ENCODE data around the gene CCDC134. TPM values are rescaled to one million over a fixed set of nuclear protein-coding genes. Genes with fewer than 3 reads are reported as not detected.

CCDC134 gene
- polyA plus RNA-seq, 1 donor (not counting 4 experiments of a cell fraction or from before 2014, with no cell fraction given) = 4.1 TPM

- H3K27ac ChIP-seq (ENCODE audit: control insufficient read depth, insufficient read depth, low read length) = peak overlapping the region; percentile 31
- TF ChIP-seq EZH2 (IDR thresholded peaks at IDR 0.05; ENCODE audit: low read length) (no peak), CTCF (optimal IDR thresholded peaks at IDR 0.05 in 1 of 3, IDR thresholded peaks at IDR 0.05 in 1 of 3, conservative IDR thresholded peaks at IDR 0.05 in 1 of 3; ENCODE audit: extremely low read depth in 1 of 3, insufficient read depth in 2 of 3, low read length in 3 of 3) (no peak)
- peaks cover 6% of the 10 kb centered on the region for H4K20me1 ChIP-seq (ENCODE audit: control insufficient read depth, extremely low read depth, insufficient read depth, low read length)
- peaks cover 6% of the 10 kb centered on the region for H3K9me1 ChIP-seq (ENCODE audit: control insufficient read depth, extremely low read depth, insufficient read depth, low read length)
- peaks cover 92% of the 10 kb centered on the region for H3K79me2 ChIP-seq (ENCODE audit: control insufficient read depth, insufficient read depth, low read length)
- H3K9ac ChIP-seq (ENCODE audit: control insufficient read depth, extremely low read depth, insufficient read depth, low read length) = no peak overlapping the region
- H3K27me3 ChIP-seq (ENCODE audit: control insufficient read depth, extremely low read depth, insufficient read depth, low read length) = no peaks in the 10 kb centered on the region
- H3K9me3 ChIP-seq (ENCODE audit: control insufficient read depth, low read depth, low read length) = no peaks in the 10 kb centered on the region
- peaks cover 78% of the 10 kb centered on the region for H3K4me1 ChIP-seq (ENCODE audit: control insufficient read depth, extremely low read depth, insufficient read depth, low read length)
- FAIRE-seq (no peak), DNase-seq (ENCODE audit: low read depth, low spot score) (no peak)
- no peak overlapping the region for H3K4me2 ChIP-seq (ENCODE audit: control insufficient read depth, extremely low read depth, insufficient read depth, low read depth, low read length)
- peaks cover 4 to 36% of the 10 kb centered on the region in 2 experiments for H3K36me3 ChIP-seq (ENCODE audit: control insufficient read depth in 2 of 2, extremely low read depth in 1 of 2, insufficient read depth in 2 of 2, low read length in 2 of 2)
- no peak overlapping the region for H3K4me3 ChIP-seq (ENCODE audit: control insufficient read depth in 2 of 3, extremely low read depth in 1 of 3, insufficient read depth in 2 of 3, low read depth in 1 of 3, low read length in 3 of 3)
- H2AFZ ChIP-seq (ENCODE audit: control insufficient read depth, low read length) = no peak overlapping the region
- dilution Hi-C loops (cut with MboI; ENCODE audit: extremely low pct_ligation_motif_present, low sequenced_read_pairs) = no loop called here
Measured at GRCh38 chr22:41840216-41840615, 39.7 kb downstream of the CCDC134 start.

- peaks cover 6% of the 10 kb centered on the region for H4K20me1 ChIP-seq (ENCODE audit: control insufficient read depth, extremely low read depth, insufficient read depth, low read length)
- H3K4me1 ChIP-seq (ENCODE audit: control insufficient read depth, extremely low read depth, insufficient read depth, low read length) = peaks cover 79% of the 10 kb centered on the region
- H3K36me3 ChIP-seq (ENCODE audit: control insufficient read depth in 2 of 2, extremely low read depth in 1 of 2, insufficient read depth in 2 of 2, low read length in 2 of 2) = peaks cover 4 to 35% of the 10 kb centered on the region in 2 experiments
- H2AFZ ChIP-seq (ENCODE audit: control insufficient read depth, low read length) = no peak overlapping the region
- FAIRE-seq = peak; percentile 71
- peak overlapping the region; percentile 47 for H3K4me2 ChIP-seq (ENCODE audit: control insufficient read depth, extremely low read depth, insufficient read depth, low read depth, low read length)
- DNase-seq (ENCODE audit: low read depth, low spot score) = no peak
- H3K9me3 ChIP-seq (ENCODE audit: control insufficient read depth, low read depth, low read length) = no peaks in the 10 kb centered on the region
- no peaks in the 10 kb centered on the region for H3K27me3 ChIP-seq (ENCODE audit: control insufficient read depth, extremely low read depth, insufficient read depth, low read length)
- no peak for TF ChIP-seq CTCF (optimal IDR thresholded peaks at IDR 0.05 in 1 of 3, IDR thresholded peaks at IDR 0.05 in 1 of 3, conservative IDR thresholded peaks at IDR 0.05 in 1 of 3; ENCODE audit: extremely low read depth in 1 of 3, insufficient read depth in 2 of 3, low read length in 3 of 3)
- TF ChIP-seq EZH2 (IDR thresholded peaks at IDR 0.05; ENCODE audit: low read length) = no peak
- H3K27ac ChIP-seq (ENCODE audit: control insufficient read depth, insufficient read depth, low read length) = peak overlapping the region; percentile 31
- peaks cover 93% of the 10 kb centered on the region for H3K79me2 ChIP-seq (ENCODE audit: control insufficient read depth, insufficient read depth, low read length)
- H3K4me3 ChIP-seq (ENCODE audit: control insufficient read depth in 2 of 3, extremely low read depth in 1 of 3, insufficient read depth in 2 of 3, low read depth in 1 of 3, low read length in 3 of 3) = no peak overlapping the region
- H3K9me1 ChIP-seq (ENCODE audit: control insufficient read depth, extremely low read depth, insufficient read depth, low read length) = peaks cover 6% of the 10 kb centered on the region
- dilution Hi-C loops (cut with MboI; ENCODE audit: extremely low pct_ligation_motif_present, low sequenced_read_pairs) = no loop called here
- H3K9ac ChIP-seq (ENCODE audit: control insufficient read depth, extremely low read depth, insufficient read depth, low read length) = no peak overlapping the region
Measured at GRCh38 chr22:41841085-41841712, 40.7 kb downstream of the CCDC134 start.

All from keratinocyte (primary cell).